Esophagus squamous epithelium (tissue), 4 donors: ENCODE measurements around the gene IVD.

Source experiments
- CTCF ChIP-seq, 6 experiments: fragments of 450-650 bp in 4 of 6; fragments of 200-600 bp in 2 of 6; sonication (generic) in 2 of 6; IDR thresholded peaks; one replicate each; pipeline ENCODE4 v1.5.1; 2016 to 2019; ENCODE audit warnings: antibody characterized with exemption in 6 of 6, mild to moderate bottlenecking in 4 of 6, moderate library complexity in 4 of 6
- POLR2A ChIP-seq, 4 donors: fragments of 450-650 bp; IDR thresholded peaks; one replicate each; pipeline ENCODE4 v1.6.1; 2017; ENCODE audit warnings: antibody characterized with exemption in 4 of 4, mild to moderate bottlenecking in 4 of 4, moderate library complexity in 3 of 4

DNA sequence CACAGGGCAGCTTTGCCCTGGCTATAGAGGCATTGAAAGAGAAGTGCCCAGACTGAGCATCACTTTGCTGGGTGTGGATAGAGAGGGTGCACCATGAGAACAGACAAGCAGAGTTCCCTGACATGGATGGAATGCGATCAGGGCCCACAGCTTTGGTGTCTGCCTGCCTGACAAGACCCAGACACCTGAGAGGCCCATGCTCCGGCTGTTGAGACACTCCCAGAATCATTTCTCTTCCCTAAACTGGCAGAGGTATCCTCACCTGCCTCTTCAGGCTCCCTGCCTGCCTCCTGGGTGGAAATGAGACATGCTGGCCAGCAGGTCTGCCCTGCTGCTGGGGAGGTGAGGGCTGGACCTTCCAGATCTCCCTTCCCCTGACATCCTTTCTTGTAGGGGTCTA is 54.8 kb downstream of the IVD start:
- TF ChIP-seq CTCF (IDR thresholded peaks at IDR 0.05) (no peak), POLR2A (IDR thresholded peaks at IDR 0.05) (no peak)
